ENCODE data around the gene CAPZB.

- TF ChIP-seq, protein P1, sequence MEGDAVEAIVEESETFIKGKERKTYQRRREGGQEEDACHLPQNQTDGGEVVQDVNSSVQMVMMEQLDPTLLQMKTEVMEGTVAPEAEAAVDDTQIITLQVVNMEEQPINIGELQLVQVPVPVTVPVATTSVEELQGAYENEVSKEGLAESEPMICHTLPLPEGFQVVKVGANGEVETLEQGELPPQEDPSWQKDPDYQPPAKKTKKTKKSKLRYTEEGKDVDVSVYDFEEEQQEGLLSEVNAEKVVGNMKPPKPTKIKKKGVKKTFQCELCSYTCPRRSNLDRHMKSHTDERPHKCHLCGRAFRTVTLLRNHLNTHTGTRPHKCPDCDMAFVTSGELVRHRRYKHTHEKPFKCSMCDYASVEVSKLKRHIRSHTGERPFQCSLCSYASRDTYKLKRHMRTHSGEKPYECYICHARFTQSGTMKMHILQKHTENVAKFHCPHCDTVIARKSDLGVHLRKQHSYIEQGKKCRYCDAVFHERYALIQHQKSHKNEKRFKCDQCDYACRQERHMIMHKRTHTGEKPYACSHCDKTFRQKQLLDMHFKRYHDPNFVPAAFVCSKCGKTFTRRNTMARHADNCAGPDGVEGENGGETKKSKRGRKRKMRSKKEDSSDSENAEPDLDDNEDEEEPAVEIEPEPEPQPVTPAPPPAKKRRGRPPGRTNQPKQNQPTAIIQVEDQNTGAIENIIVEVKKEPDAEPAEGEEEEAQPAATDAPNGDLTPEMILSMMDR (IDR thresholded peaks at IDR 0.05) = peak in 1 of 6 experiments; percentile 2
- TF ChIP-seq POLR2A (IDR thresholded peaks at IDR 0.05) = no peak
Observed at GRCh38 chr1:19458815-19459417, 26.4 kb downstream of the CAPZB start.
